ENCODE data around the gene SENP2. TPM values are rescaled to one million over a fixed set of nuclear protein-coding genes. Genes with fewer than 3 reads are reported as not detected.

Gene SENP2
- total and polyA plus RNA-seq, 9 of the 15 experiments (the other 6 are each of a cell fraction or from before 2014, with no cell fraction given): 11.8 to 67.1 (median 41.1) TPM

GRCh38 chr3:185659942-185660921 is 74.1 kb downstream of the SENP2 start (continued):
- TF ChIP-seq, protein P1, sequence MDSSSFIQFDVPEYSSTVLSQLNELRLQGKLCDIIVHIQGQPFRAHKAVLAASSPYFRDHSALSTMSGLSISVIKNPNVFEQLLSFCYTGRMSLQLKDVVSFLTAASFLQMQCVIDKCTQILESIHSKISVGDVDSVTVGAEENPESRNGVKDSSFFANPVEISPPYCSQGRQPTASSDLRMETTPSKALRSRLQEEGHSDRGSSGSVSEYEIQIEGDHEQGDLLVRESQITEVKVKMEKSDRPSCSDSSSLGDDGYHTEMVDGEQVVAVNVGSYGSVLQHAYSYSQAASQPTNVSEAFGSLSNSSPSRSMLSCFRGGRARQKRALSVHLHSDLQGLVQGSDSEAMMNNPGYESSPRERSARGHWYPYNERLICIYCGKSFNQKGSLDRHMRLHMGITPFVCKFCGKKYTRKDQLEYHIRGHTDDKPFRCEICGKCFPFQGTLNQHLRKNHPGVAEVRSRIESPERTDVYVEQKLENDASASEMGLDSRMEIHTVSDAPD (CRISPR knock-in tag; IDR thresholded peaks at IDR 0.05): no peak
- no peak for TF ChIP-seq HDAC3 (IDR thresholded peaks at IDR 0.05; ENCODE audit: borderline replicate concordance, partially characterized antibody)
- TF ChIP-seq CCAR2 (IDR thresholded peaks at IDR 0.05; ENCODE audit: low read depth, low read length): no peak
- no peak for TF ChIP-seq ZNF143 (CRISPR knock-in tag; IDR thresholded peaks at IDR 0.05)
- no peak for TF ChIP-seq NCOA4 (IDR thresholded peaks at IDR 0.05; ENCODE audit: partially characterized antibody)
- TF ChIP-seq STAG1 (CRISPR knock-in tag; IDR thresholded peaks at IDR 0.05; ENCODE audit: borderline replicate concordance): peak; percentile 77; the same call in 1 of the 2 replicates
- TF ChIP-seq MEIS2 (IDR thresholded peaks at IDR 0.05; ENCODE audit: partially characterized antibody): no peak
- no peak for TF ChIP-seq ZFPM2 (CRISPR knock-in tag; IDR thresholded peaks at IDR 0.05)
- no peak for TF ChIP-seq RUNX1 (IDR thresholded peaks at IDR 0.05; ENCODE audit: low read depth)
- no peak for TF ChIP-seq ZNF639 (CRISPR knock-in tag; conservative IDR thresholded peaks at IDR 0.05 in 1 of 2, IDR thresholded peaks at IDR 0.05 in 1 of 2)
- TF ChIP-seq, protein P2, sequence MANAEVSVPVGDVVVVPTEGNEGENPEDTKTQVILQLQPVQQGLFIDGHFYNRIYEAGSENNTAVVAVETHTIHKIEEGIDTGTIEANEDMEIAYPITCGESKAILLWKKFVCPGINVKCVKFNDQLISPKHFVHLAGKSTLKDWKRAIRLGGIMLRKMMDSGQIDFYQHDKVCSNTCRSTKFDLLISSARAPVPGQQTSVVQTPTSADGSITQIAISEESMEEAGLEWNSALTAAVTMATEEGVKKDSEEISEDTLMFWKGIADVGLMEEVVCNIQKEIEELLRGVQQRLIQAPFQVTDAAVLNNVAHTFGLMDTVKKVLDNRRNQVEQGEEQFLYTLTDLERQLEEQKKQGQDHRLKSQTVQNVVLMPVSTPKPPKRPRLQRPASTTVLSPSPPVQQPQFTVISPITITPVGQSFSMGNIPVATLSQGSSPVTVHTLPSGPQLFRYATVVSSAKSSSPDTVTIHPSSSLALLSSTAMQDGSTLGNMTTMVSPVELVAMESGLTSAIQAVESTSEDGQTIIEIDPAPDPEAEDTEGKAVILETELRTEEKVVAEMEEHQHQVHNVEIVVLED (CRISPR knock-in tag; IDR thresholded peaks at IDR 0.05): no peak
- TF ChIP-seq CAMTA2 (CRISPR knock-in tag; conservative IDR thresholded peaks at IDR 0.05): no peak
- peak in 1 of 2 experiments; percentile 16; a peak in 1 of 4 replicates for TF ChIP-seq KDM1A (IDR thresholded peaks at IDR 0.05)
- TF ChIP-seq TBL1XR1 (IDR thresholded peaks at IDR 0.05; ENCODE audit: low read length in 2 of 2): 0 out of 4 replicates have a peak, but pooled peaks of 1 of the 2 experiments have one; percentile 39
- 0 out of 2 replicates have a peak, but pooled peaks have one; percentile 29 for TF ChIP-seq HCFC1 (IDR thresholded peaks at IDR 0.05; ENCODE audit: low read depth, low read length)
- TF ChIP-seq, protein P3, sequence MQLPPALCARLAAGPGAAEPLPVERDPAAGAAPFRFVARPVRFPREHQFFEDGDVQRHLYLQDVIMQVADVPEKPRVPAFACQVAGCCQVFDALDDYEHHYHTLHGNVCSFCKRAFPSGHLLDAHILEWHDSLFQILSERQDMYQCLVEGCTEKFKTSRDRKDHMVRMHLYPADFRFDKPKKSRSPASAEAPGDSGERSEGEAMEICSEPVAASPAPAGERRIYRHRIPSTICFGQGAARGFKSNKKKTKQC (CRISPR knock-in tag; IDR thresholded peaks at IDR 0.05): no peak
- TF ChIP-seq, protein P4, sequence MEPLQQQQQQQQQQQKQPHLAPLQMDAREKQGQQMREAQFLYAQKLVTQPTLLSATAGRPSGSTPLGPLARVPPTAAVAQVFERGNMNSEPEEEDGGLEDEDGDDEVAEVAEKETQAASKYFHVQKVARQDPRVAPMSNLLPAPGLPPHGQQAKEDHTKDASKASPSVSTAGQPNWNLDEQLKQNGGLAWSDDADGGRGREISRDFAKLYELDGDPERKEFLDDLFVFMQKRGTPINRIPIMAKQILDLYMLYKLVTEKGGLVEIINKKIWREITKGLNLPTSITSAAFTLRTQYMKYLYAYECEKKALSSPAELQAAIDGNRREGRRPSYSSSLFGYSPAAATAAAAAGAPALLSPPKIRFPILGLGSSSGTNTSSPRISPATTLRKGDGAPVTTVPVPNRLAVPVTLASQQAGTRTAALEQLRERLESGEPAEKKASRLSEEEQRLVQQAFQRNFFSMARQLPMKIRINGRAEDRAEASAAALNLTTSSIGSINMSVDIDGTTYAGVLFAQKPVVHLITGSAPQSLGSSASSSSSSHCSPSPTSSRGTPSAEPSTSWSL (CRISPR knock-in tag; IDR thresholded peaks at IDR 0.05; ENCODE audit: borderline replicate concordance): no peak
- no peak for TF ChIP-seq ZNF184 (CRISPR knock-in tag; IDR thresholded peaks at IDR 0.05)
- TF ChIP-seq ETV1 (tag; conservative IDR thresholded peaks at IDR 0.05; ENCODE audit: low read depth): 0 out of 2 replicates have a peak, but pooled peaks have one; percentile 11
